Measurements from ENCODE around the gene STRIP2. TPM values are rescaled to one million over a fixed set of nuclear protein-coding genes. Genes with fewer than 3 reads are reported as not detected.

The STRIP2 gene
- total RNA-seq, 1 experiment from 2014 or later, result 6.5 TPM

DNA sequence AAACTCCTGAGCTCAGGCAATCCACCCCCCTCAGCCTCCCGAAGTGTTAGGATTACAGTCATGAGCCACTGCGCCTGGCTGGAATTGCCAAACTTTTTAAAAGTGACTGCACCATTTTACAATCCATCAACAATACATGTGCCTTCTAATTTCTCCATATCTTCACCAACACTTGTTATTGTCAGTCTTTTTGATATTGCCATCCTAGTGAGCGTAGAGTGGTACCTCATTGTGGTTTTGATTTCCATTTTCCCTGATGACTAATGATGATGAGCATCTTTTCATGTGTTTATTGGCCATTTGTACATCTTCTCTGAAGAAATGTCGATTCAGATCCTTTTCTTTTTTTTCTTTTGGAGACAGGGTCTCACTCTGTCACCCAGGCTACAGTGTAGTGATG, 21.7 kb upstream of the STRIP2 start:
- Histone ChIP-seq H3K9me3 (no peaks in the 10 kb centered on the region), H3K36me3 (ENCODE audit: control insufficient read depth, insufficient read depth, low read length) (no peaks in the 10 kb centered on the region), H3K4me1 (no peaks in the 10 kb centered on the region), H3K4me3 (ENCODE audit: low read depth, low read length) (no peak overlapping the region), H3K27me3 (replicated peaks; ENCODE audit: control insufficient read depth, insufficient read depth, low read length) (no peaks in the 10 kb centered on the region)
- TF ChIP-seq CTCF (IDR thresholded peaks at IDR 0.05; ENCODE audit: insufficient read depth in 1 of 2, low read depth in 1 of 2, low read length in 1 of 2, severe bottlenecking in 1 of 2, unreplicated experiment in 1 of 2), result no peak
- no peaks in the 10 kb centered on the region for H3K36me3 Mint-ChIP-seq (ENCODE audit: insufficient read depth, unreplicated experiment)
- no peaks in the 10 kb centered on the region for H3K27me3 Mint-ChIP-seq (ENCODE audit: insufficient read depth, unreplicated experiment)
- DNase-seq, result no peak
- no TSS peak for BruUV-seq (replicated peaks)
- no peaks in the 10 kb centered on the region for H3K4me1 Mint-ChIP-seq (ENCODE audit: low read depth, unreplicated experiment)
- CTCF ChIA-PET, result no interaction called here
- H3K9me3 Mint-ChIP-seq (ENCODE audit: unreplicated experiment), result no peaks in the 10 kb centered on the region
- no peak overlapping the region for H3K27ac Mint-ChIP-seq (ENCODE audit: unreplicated experiment)
- no peak overlapping the region for H3K4me3 Mint-ChIP-seq (ENCODE audit: unreplicated experiment)
- POLR2A ChIA-PET, result no interaction called here
- intact Hi-C loops (cut with micrococcal nuclease; ENCODE audit: unreplicated experiment), result no loop called here

- Histone ChIP-seq H3K9me3 (no peaks in the 10 kb centered on the region), H3K36me3 (ENCODE audit: control insufficient read depth, insufficient read depth, low read length) (no peaks in the 10 kb centered on the region), H3K4me3 (ENCODE audit: low read depth, low read length) (no peak overlapping the region), H3K27me3 (replicated peaks; ENCODE audit: control insufficient read depth, insufficient read depth, low read length) (no peaks in the 10 kb centered on the region), H3K4me1 (no peaks in the 10 kb centered on the region)
- ChIA-PET POLR2A (no interaction called here), CTCF (interaction anchor here (1.3 kb wide), 1 partner anchor 17 kb away, joined by 3 read pairs; the partner anchor contains the start of gene STRIP2)
- Mint-ChIP-seq H3K27me3 (ENCODE audit: insufficient read depth, unreplicated experiment) (no peaks in the 10 kb centered on the region), H3K4me3 (ENCODE audit: unreplicated experiment) (no peak overlapping the region), H3K9me3 (ENCODE audit: unreplicated experiment) (no peaks in the 10 kb centered on the region), H3K27ac (ENCODE audit: unreplicated experiment) (no peak overlapping the region), H3K4me1 (ENCODE audit: low read depth, unreplicated experiment) (no peaks in the 10 kb centered on the region), H3K36me3 (ENCODE audit: insufficient read depth, unreplicated experiment) (no peaks in the 10 kb centered on the region)
- DNase-seq, result no peak
- TF ChIP-seq CTCF (IDR thresholded peaks at IDR 0.05; ENCODE audit: insufficient read depth in 1 of 2, low read depth in 1 of 2, low read length in 1 of 2, severe bottlenecking in 1 of 2, unreplicated experiment in 1 of 2), result no peak
- no TSS peak for BruUV-seq (replicated peaks)
- intact Hi-C loops (cut with micrococcal nuclease; ENCODE audit: unreplicated experiment), result no loop called here
Observed at GRCh38 chr7:129417073-129417472, 17.2 kb upstream of the STRIP2 start.

- H3K27me3 ChIP-seq (replicated peaks; ENCODE audit: control insufficient read depth, insufficient read depth, low read length), result no peaks in the 10 kb centered on the region
- CTCF ChIA-PET, result no interaction called here
- Mint-ChIP-seq H3K27ac (ENCODE audit: unreplicated experiment) (no peak overlapping the region), H3K4me3 (ENCODE audit: unreplicated experiment) (no peak overlapping the region), H3K4me1 (ENCODE audit: low read depth, unreplicated experiment) (no peaks in the 10 kb centered on the region), H3K36me3 (ENCODE audit: insufficient read depth, unreplicated experiment) (no peaks in the 10 kb centered on the region), H3K27me3 (ENCODE audit: insufficient read depth, unreplicated experiment) (no peaks in the 10 kb centered on the region), H3K9me3 (ENCODE audit: unreplicated experiment) (no peaks in the 10 kb centered on the region)
- BruUV-seq (replicated peaks), result no TSS peak
- no peaks in the 10 kb centered on the region for H3K9me3 ChIP-seq
- no peaks in the 10 kb centered on the region for H3K36me3 ChIP-seq (ENCODE audit: control insufficient read depth, insufficient read depth, low read length)
- no peak for TF ChIP-seq CTCF (IDR thresholded peaks at IDR 0.05; ENCODE audit: insufficient read depth in 1 of 2, low read depth in 1 of 2, low read length in 1 of 2, severe bottlenecking in 1 of 2, unreplicated experiment in 1 of 2)
- DNase-seq, result no peak
- intact Hi-C loops (cut with micrococcal nuclease; ENCODE audit: unreplicated experiment), result no loop called here
- H3K4me3 ChIP-seq (ENCODE audit: low read depth, low read length), result no peak overlapping the region
- POLR2A ChIA-PET, result no interaction called here
- H3K4me1 ChIP-seq, result no peaks in the 10 kb centered on the region
Observed at GRCh38 chr7:129421717-129422250, 12.4 kb upstream of the STRIP2 start.
